AG09319 (cell line): ENCODE results near the gene CXCR2.

Source experiments
- DNase-seq: peaks from one replicate; pipeline ENCODE4 v3.0.0-alpha.2; 2010; ENCODE audit warnings: low read depth; ENCODE audit errors: extremely low read depth
- CTCF ChIP-seq: IDR thresholded peaks from 2 replicates; pipeline ENCODE4 v1.5.1; 2011; ENCODE audit warnings: low read depth, mild to moderate bottlenecking, inconsistent platforms, low read length, moderate library complexity

Gene CXCR2

GRCh38 chr2:218137514-218137913 is 11.7 kb downstream of the CXCR2 start:
- no peak for TF ChIP-seq CTCF
- no peak for DNase-seq

- no peak for DNase-seq
- no peak for TF ChIP-seq CTCF
Observed at GRCh38 chr2:218138047-218138446, 12.2 kb downstream of the CXCR2 start.

GRCh38 chr2:218145124-218145523 is 19.3 kb downstream of the CXCR2 start:
- no peak for DNase-seq
- TF ChIP-seq CTCF: no peak

- DNase-seq: peak; percentile 4
- no peak for TF ChIP-seq CTCF
Observed at GRCh38 chr2:218146056-218146455, 20.2 kb downstream of the CXCR2 start.

GRCh38 chr2:218149098-218149497 is 23.3 kb downstream of the CXCR2 start:
- TF ChIP-seq CTCF: no peak
- no peak for DNase-seq

- TF ChIP-seq CTCF: no peak
- DNase-seq: no peak
Observed at GRCh38 chr2:218149848-218150440, 24.1 kb downstream of the CXCR2 start.

GRCh38 chr2:218152172-218152571 is 26.3 kb downstream of the CXCR2 start:
- TF ChIP-seq CTCF: no peak
- no peak for DNase-seq
